Endothelial cell (in vitro differentiated cells): ENCODE results near the gene TMEM184B. TPM values are rescaled to one million over a fixed set of nuclear protein-coding genes. Genes with fewer than 3 reads are reported as not detected.

Source experiments
- DNase-seq: peaks from one replicate; pipeline ENCODE4 v3.0.0; 2021; ENCODE audit warnings: low spot score
- H3K27ac Mint-ChIP-seq: one replicate; pipeline ENCODE4 v1.8.0; 2021; ENCODE audit warnings: mixed read lengths, inconsistent platforms; ENCODE audit not compliant: unreplicated experiment
- H3K27me3 Mint-ChIP-seq: one replicate; pipeline ENCODE4 v1.8.0; 2021; ENCODE audit warnings: mild to moderate bottlenecking, moderate library complexity, mixed read lengths, inconsistent platforms; ENCODE audit not compliant: unreplicated experiment
- H3K36me3 Mint-ChIP-seq: one replicate; pipeline ENCODE4 v1.8.0; 2021; ENCODE audit warnings: mild to moderate bottlenecking, low read depth, mixed read lengths, inconsistent platforms; ENCODE audit not compliant: unreplicated experiment
- H3K4me1 Mint-ChIP-seq: one replicate; pipeline ENCODE4 v1.8.0; 2021; ENCODE audit warnings: mild to moderate bottlenecking, mixed read lengths, inconsistent platforms; ENCODE audit not compliant: unreplicated experiment
- H3K4me3 Mint-ChIP-seq: one replicate; pipeline ENCODE4 v1.8.0; 2021; ENCODE audit warnings: mild to moderate bottlenecking, mixed read lengths, inconsistent platforms; ENCODE audit not compliant: unreplicated experiment
- H3K9me3 Mint-ChIP-seq: one replicate; pipeline ENCODE4 v1.8.0; 2021; ENCODE audit warnings: mixed read lengths, inconsistent platforms; ENCODE audit not compliant: unreplicated experiment
- total RNA-seq: library from RNA; stranded (reverse); fragmentation: NEBNext Ultra II Directional; extraction: Animal tissue kit (Norgen Biotek cat#: 25700); gene quantifications from one replicate; pipeline ENCODE4 v1.2.1, GENCODE V29; 2021; ENCODE audit not compliant: unreplicated experiment
- TF ChIP-seq, protein P1 (sequence below): fragments of 200-600 bp; sonication (generic); IDR thresholded peaks from one replicate; pipeline ENCODE4 v1.5.0; 2021; ENCODE audit warnings: antibody characterized with exemption; ENCODE audit not compliant: unreplicated experiment

Gene TMEM184B
- total RNA-seq, 1 donor from 2014 or later, result 59.8 TPM

DNA sequence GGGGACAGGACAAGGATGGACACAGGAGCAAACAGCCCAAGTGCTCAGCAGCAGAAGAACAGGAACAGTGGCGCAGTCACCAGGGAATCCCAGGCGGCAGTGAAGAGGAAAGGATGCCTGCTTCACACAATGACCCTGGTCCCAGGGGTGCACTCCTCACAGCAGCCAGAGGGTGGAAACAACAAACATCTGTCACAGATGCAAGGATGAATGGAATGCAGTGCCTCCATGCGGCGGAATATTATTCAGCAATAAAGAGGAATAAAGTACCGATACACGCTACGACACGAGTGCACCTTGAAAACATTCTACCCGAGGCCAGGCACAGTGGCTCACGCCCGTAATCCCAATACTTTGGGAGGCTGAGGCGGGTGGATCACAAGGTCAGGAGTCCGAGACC lies 31.7 kb upstream of the TMEM184B start:
- no peaks in the 10 kb centered on the region for H3K9me3 Mint-ChIP-seq
- peaks cover 22% of the 10 kb centered on the region for H3K4me1 Mint-ChIP-seq
- H3K36me3 Mint-ChIP-seq, result peaks cover 26% of the 10 kb centered on the region
- DNase-seq, result no peak
- no peak overlapping the region for H3K27ac Mint-ChIP-seq
- H3K27me3 Mint-ChIP-seq, result peaks cover 9% of the 10 kb centered on the region
- no peak overlapping the region for H3K4me3 Mint-ChIP-seq
- TF ChIP-seq, protein P1, sequence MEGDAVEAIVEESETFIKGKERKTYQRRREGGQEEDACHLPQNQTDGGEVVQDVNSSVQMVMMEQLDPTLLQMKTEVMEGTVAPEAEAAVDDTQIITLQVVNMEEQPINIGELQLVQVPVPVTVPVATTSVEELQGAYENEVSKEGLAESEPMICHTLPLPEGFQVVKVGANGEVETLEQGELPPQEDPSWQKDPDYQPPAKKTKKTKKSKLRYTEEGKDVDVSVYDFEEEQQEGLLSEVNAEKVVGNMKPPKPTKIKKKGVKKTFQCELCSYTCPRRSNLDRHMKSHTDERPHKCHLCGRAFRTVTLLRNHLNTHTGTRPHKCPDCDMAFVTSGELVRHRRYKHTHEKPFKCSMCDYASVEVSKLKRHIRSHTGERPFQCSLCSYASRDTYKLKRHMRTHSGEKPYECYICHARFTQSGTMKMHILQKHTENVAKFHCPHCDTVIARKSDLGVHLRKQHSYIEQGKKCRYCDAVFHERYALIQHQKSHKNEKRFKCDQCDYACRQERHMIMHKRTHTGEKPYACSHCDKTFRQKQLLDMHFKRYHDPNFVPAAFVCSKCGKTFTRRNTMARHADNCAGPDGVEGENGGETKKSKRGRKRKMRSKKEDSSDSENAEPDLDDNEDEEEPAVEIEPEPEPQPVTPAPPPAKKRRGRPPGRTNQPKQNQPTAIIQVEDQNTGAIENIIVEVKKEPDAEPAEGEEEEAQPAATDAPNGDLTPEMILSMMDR, result no peak

DNA sequence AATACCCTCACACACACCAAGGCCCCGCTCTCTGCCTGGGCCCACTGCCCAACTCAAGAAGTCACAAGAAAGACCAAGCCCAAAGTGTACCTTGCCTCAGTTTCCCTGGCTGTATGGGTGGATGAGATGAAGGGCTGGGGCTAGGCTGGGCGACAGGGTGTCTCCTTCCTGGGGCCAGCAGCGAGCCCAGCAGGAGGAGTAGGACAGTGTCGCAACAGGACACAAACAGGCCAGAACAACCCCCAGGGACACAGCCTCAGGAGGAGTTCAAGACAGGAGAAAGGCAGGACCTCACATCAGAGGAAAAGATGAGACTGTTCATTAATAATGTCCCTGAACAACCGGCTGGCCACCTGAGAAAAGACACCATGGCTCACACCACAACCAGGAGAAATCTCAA lies 31.2 kb upstream of the TMEM184B start:
- TF ChIP-seq, protein P1, result no peak
- Mint-ChIP-seq H3K4me3 (no peak overlapping the region), H3K36me3 (peaks cover 29% of the 10 kb centered on the region), H3K27ac (peak overlapping the region; percentile 31), H3K27me3 (peaks cover 9% of the 10 kb centered on the region), H3K4me1 (peaks cover 22% of the 10 kb centered on the region), H3K9me3 (no peaks in the 10 kb centered on the region)
- no peak for DNase-seq

DNA sequence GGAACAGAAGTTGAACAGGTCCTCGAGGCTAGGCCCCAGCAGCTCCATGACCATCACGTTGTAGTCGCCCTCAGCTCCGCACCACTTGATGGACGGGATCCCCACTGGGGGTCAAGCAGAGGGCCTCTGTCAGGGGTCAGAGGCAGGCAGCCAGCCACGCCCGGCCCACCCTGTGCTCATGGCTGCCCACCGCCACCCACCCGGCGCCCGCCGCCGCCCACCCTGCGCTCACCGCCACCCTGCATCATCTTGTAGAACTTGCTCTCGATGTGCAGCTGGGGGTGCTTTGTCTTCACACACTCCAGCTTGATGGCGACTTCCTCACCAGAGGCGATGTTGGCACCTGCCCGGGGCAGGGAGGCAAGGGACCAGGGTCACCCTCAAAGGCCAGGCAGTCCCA lies 30.1 kb upstream of the TMEM184B start:
- H3K4me3 Mint-ChIP-seq, result no peak overlapping the region
- DNase-seq, result no peak
- H3K27me3 Mint-ChIP-seq, result peaks cover 8% of the 10 kb centered on the region
- H3K27ac Mint-ChIP-seq, result no peak overlapping the region
- TF ChIP-seq, protein P1, result no peak
- no peaks in the 10 kb centered on the region for H3K9me3 Mint-ChIP-seq
- H3K4me1 Mint-ChIP-seq, result peaks cover 22% of the 10 kb centered on the region
- peaks cover 34% of the 10 kb centered on the region for H3K36me3 Mint-ChIP-seq

DNA sequence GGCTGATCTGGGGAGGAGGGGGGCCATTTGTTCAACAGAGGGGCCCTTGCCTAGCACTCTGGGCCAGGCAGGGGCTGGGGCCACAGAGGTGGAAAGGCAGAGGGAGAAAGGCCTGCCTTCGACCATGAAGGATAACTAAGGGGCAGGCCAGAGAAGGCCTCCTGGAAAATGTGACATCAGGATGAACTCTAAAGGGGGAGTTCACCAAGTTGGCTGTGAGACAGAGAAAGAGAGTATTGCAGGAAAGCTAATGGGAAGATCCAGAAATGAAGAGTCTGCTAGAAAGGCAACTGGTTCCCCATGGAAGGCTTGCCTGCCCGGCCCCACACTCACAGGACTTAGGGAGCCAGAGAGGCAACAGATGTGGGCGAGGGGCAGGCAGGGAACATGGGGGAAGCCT lies 28.1 kb upstream of the TMEM184B start:
- Mint-ChIP-seq H3K4me3 (no peak overlapping the region), H3K27me3 (peaks cover 10% of the 10 kb centered on the region), H3K27ac (no peak overlapping the region), H3K9me3 (no peaks in the 10 kb centered on the region), H3K36me3 (peaks cover 42% of the 10 kb centered on the region), H3K4me1 (peaks cover 15% of the 10 kb centered on the region)
- TF ChIP-seq, protein P1, result no peak
- DNase-seq, result no peak

DNA sequence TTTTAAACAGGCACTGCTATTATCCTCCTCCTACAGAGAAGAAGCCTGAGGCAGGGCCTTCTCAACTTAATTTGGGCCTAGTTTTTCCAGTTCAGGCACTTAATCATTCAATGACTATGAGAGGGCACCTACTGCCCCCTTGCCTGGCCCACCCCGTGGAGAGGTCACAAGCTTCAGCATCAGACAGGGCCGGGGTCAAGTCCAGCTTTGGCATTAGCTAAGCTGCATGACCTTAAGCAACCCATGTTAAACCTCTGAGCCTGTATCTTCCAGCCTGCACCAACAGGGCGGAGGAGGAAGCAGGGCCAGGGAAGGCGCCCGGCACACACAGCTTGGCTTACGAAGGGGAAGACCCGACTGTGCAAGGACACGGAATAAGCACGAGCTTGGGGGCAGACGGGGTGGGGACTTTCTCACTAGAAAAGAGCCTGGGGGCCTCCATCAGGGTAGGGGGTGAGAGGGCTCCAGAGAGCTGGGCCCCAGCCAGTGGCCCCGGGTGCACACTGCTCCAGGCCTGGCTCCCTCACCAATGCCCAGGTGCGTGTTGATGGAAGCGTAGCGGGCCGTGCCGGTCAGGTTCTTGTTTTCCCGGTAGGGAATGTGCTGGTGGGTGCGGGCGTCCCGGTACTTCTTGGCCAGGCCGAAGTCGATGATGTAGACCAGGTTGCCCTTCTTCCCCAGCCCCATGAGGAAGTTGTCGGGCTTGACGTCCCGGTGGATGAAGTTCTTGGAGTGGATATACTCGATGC lies 27.6 kb upstream of the TMEM184B start:
- Mint-ChIP-seq H3K4me3 (peak overlapping the region; percentile 71), H3K4me1 (peaks cover 10% of the 10 kb centered on the region), H3K9me3 (no peaks in the 10 kb centered on the region), H3K27me3 (peaks cover 12% of the 10 kb centered on the region), H3K36me3 (peaks cover 42% of the 10 kb centered on the region), H3K27ac (no peak overlapping the region)
- DNase-seq, result no peak
- TF ChIP-seq, protein P1, result no peak
